ENCODE data around the gene BACE1-AS. TPM values are rescaled to one million over a fixed set of nuclear protein-coding genes. Genes with fewer than 3 reads are reported as not detected.

BACE1-AS gene
- total and polyA plus RNA-seq, 2 of the 8 experiments (the other 6 are each of a cell fraction or from before 2014, with no cell fraction given) = 14.9 to 17.4 TPM

DNA sequence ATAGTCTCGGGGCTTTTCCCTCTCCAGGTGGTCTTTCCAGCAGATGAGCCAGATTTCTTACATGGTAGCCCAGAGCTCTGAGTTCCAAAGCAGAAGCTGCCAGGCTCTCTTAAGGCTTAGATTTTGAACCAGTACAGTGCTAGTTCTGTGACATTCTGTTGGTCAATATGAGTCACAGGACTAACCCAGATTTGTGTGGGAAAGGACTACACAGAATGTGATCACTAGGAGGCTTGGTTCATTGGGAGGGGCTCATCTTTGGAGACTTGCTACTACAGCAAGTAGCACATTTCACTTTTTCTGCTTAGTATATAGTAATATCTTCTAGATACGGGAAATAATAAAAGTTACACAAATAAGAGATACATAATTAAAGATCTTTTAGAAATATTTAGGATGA is 34.6 kb upstream of the BACE1-AS start:
- H3K4me3 ChIP-seq (ENCODE audit: extremely low read depth in 1 of 4, insufficient read depth in 2 of 4, low read depth in 3 of 4, low read length in 4 of 4) = no peak overlapping the region
- H4K91ac ChIP-seq (replicated peaks; ENCODE audit: insufficient read length, low read length) = no peak overlapping the region
- H3K23me2 ChIP-seq (ENCODE audit: low read depth, low read length) = no peaks in the 10 kb centered on the region
- H4K20me1 ChIP-seq (replicated peaks in 1 of 2; ENCODE audit: control insufficient read depth in 1 of 2, insufficient read depth in 2 of 2, low read length in 2 of 2) = no peaks in the 10 kb centered on the region
- no peaks in the 10 kb centered on the region for H3K79me1 ChIP-seq (ENCODE audit: low read depth, low read length)
- no peak overlapping the region for H4K8ac ChIP-seq (ENCODE audit: extremely low read depth, insufficient read depth, low read length)
- no peak overlapping the region for H2BK15ac ChIP-seq (ENCODE audit: low read length)
- H2BK20ac ChIP-seq (ENCODE audit: low read length) = no peak overlapping the region
- no peak overlapping the region for H4K5ac ChIP-seq (ENCODE audit: insufficient read length, low read depth, low read length)
- no peak overlapping the region for H3K9ac ChIP-seq (replicated peaks in 1 of 4; ENCODE audit: extremely low read depth in 1 of 4, low read depth in 3 of 4, low read length in 3 of 4)
- no peak overlapping the region for H3K14ac ChIP-seq (ENCODE audit: insufficient read length)
- H2BK5ac ChIP-seq (ENCODE audit: low read depth, low read length) = no peak overlapping the region
- ChIA-PET POLR2A (ENCODE audit: partially characterized antibody) (interaction anchor here (1.1 to 1.9 kb wide), 2 partner anchors 13 to 17 kb away, joined by 3 to 6 read pairs; no protein-coding TSS in a partner anchor), CTCF (ENCODE audit: partially characterized antibody) (interaction anchor here (0.6 kb wide), 1 partner anchor 743 kb away, joined by 3 read pairs; no protein-coding TSS in a partner anchor)
- no peak for TF ChIP-seq YY1 (IDR thresholded peaks at IDR 0.05; ENCODE audit: low read depth, low read length)
- no peak for TF ChIP-seq GTF2F1 (IDR thresholded peaks at IDR 0.05; ENCODE audit: borderline replicate concordance, low read depth, low read length)
- no peaks in the 10 kb centered on the region for H3K4me1 ChIP-seq (replicated peaks in 1 of 4; ENCODE audit: control insufficient read depth in 3 of 4, insufficient read depth in 4 of 4, low read length in 3 of 4)
- H3K27ac ChIP-seq (ENCODE audit: low read depth, low read length) = no peak overlapping the region
- H3K4ac ChIP-seq (replicated peaks; ENCODE audit: insufficient read length, low read depth, low read length) = no peak overlapping the region
- H2AFZ ChIP-seq (ENCODE audit: low read length) = no peak overlapping the region
- H3K4me2 ChIP-seq (ENCODE audit: insufficient read depth in 1 of 2, low read depth in 2 of 2, low read length in 2 of 2) = no peak overlapping the region
- no peak overlapping the region for H3K18ac ChIP-seq (ENCODE audit: extremely low read depth, low read length)
- H3K56ac ChIP-seq (replicated peaks; ENCODE audit: insufficient read length, low read depth, low read length) = no peak overlapping the region
- no peaks in the 10 kb centered on the region for H3K9me3 ChIP-seq (ENCODE audit: insufficient read depth in 2 of 2, low read depth in 1 of 2, low read length in 1 of 2)
- WGBS, 2 experiments (ENCODE audit: extremely low coverage in 1 of 2, insufficient coverage in 1 of 2, insufficient read length in 1 of 2, insufficient replicate concordance in 2 of 2, low coverage in 1 of 2, low lambda C conversion rate in 2 of 2, missing lambda C conversion rate in 1 of 2) = 65% methylated on average over 2 of the region's 2 CpGs; no CpG with 5 or more reads in 1 of the 2 experiments
- H2BK120ac ChIP-seq (replicated peaks; ENCODE audit: low read depth, low read length) = no peak overlapping the region
- peaks cover 0 to 15% (median 2%) of the 10 kb centered on the region in 4 experiments; a peak in 4 of 8 replicates for H3K36me3 ChIP-seq (ENCODE audit: control insufficient read depth in 2 of 4, insufficient read depth in 4 of 4, low read length in 3 of 4)
- H3K79me2 ChIP-seq (ENCODE audit: control insufficient read depth in 1 of 2, insufficient read depth in 2 of 2, low read length in 2 of 2) = no peaks in the 10 kb centered on the region; a peak in 1 of 4 replicates
- H2BK12ac ChIP-seq (ENCODE audit: low read depth, low read length) = no peak overlapping the region
- DNase-seq (ENCODE audit: low read depth in 1 of 2, low spot score in 2 of 2) = no peak
- no peak overlapping the region for H2AK5ac ChIP-seq (ENCODE audit: low read depth, low read length)
- no peak overlapping the region for H3K23ac ChIP-seq (ENCODE audit: insufficient read length)
- no peaks in the 10 kb centered on the region for H3K27me3 ChIP-seq (replicated peaks in 1 of 4; ENCODE audit: control insufficient read depth in 3 of 4, extremely low read depth in 1 of 4, insufficient read depth in 3 of 4, low read length in 3 of 4)
- FAIRE-seq = no peak
